Frontal cortex (tissue), 4 donors: ENCODE results near the gene CXCR5. TPM values are rescaled to one million over a fixed set of nuclear protein-coding genes. Genes with fewer than 3 reads are reported as not detected.

Experiments
- DNase-seq, 2 donors: peaks; one replicate each; pipeline ENCODE4 v3.0.0; 2012; ENCODE audit warnings: low spot score in 2 of 2
- FAIRE-seq: peaks from 2 replicates; lab custom pipeline; 2012; peaks lifted over from hg19 to GRCh38; lab: Jason Lieb, UNC
- small RNA-seq: library from RNA; depleted of rRNA; stranded (forward); fragments of <200 nt; gene quantifications from one replicate; pipeline ENCODE3, GENCODE V24; 2014
- total RNA-seq: library from RNA; depleted of rRNA; stranded (reverse); fragments of >200 nt; gene quantifications from one replicate; pipeline ENCODE4 v1.2.3, GENCODE V29; 2014
- donor health status: control.
- donor health status: control.
- donor health status: control.

Gene CXCR5
- total RNA-seq, 1 donor from 2014 or later, result not detected

DNA sequence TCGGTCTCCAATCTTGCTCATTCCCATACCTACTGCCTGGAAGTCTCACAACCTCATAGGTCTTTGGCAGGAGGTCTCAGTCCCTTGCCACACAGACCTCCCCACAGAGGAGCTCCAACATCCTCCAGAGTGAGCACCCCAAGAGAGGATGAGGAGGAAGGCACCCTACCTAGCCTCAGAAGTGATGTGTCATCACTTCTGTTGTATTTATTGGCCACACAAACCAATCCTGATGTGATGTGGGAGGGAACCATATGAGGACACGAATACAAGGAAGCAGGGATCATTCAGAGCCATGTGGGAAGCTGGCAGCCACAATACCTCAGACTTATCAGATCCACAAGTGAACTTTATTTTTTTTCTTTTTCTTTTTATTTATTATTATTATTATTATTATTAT lies 63.4 kb downstream of the CXCR5 start:
- FAIRE-seq (no peak), DNase-seq (no peak)

Small RNA genes lying within 50 kb of the gene (small RNA-seq; reads per million reads assigned to genes)
- gene MIR4492, result not detected
- not detected for gene RF00019
- not detected for gene RN7SL688P

Other genes with a start within 250 kb of the CXCR5 start
- gene TREH, start 204.2 kb upstream of the CXCR5 start, total RNA-seq, result not detected
- 236 TPM for gene DDX6, start 92.7 kb upstream of the CXCR5 start, total RNA-seq
- gene BCL9L, start 42.0 kb downstream of the CXCR5 start, total RNA-seq, result 8.6 TPM
- gene UPK2, start 72.4 kb downstream of the CXCR5 start, total RNA-seq, result not detected
- gene FOXR1, start 87.9 kb downstream of the CXCR5 start, total RNA-seq, result not detected
- gene CENATAC, start 114.2 kb downstream of the CXCR5 start, total RNA-seq, result 23.6 TPM
- 1,027 TPM for gene RPS25, start 134.5 kb downstream of the CXCR5 start, total RNA-seq
- 68.1 TPM for gene TRAPPC4, start 134.9 kb downstream of the CXCR5 start, total RNA-seq
- gene SLC37A4, start 147.0 kb downstream of the CXCR5 start, total RNA-seq, result 7.7 TPM
- 44.0 TPM for gene HYOU1, start 173.3 kb downstream of the CXCR5 start, total RNA-seq
- 26.1 TPM for gene VPS11, start 183.9 kb downstream of the CXCR5 start, total RNA-seq
- 3.7 TPM for gene HMBS, start 201.0 kb downstream of the CXCR5 start, total RNA-seq
- 5.3 TPM for gene DPAGT1, start 218.0 kb downstream of the CXCR5 start, total RNA-seq
- gene C2CD2L, start 223.5 kb downstream of the CXCR5 start, total RNA-seq, result 11.4 TPM
- 24.5 TPM for gene HINFP, start 237.7 kb downstream of the CXCR5 start, total RNA-seq